Measurements from ENCODE around the gene NISCH. TPM values are rescaled to one million over a fixed set of nuclear protein-coding genes. Genes with fewer than 3 reads are reported as not detected.

The NISCH gene
- total RNA-seq, 1 experiment from 2014 or later, result 63.4 TPM

- intact Hi-C loops (cut with micrococcal nuclease; ENCODE audit: unreplicated experiment) (no loop called here), in situ Hi-C loops (cut with HindIII; ENCODE audit: low pct_unique_long_range_greater_than_20kb, low sequenced_read_pairs) (no loop called here)
- Histone ChIP-seq H3K9me3 (ENCODE audit: control insufficient read depth, insufficient read depth, low read depth, low read length) (no peaks in the 10 kb centered on the region), H3K36me3 (ENCODE audit: control insufficient read depth, insufficient read depth, low read length) (no peaks in the 10 kb centered on the region; the same call in 1 of the 2 replicates), H3K27ac (ENCODE audit: low read length) (no peak overlapping the region), H3K4me1 (ENCODE audit: control insufficient read depth, insufficient read depth, low read length) (peaks cover 16% of the 10 kb centered on the region), H3K4me3 (ENCODE audit: low read depth in 2 of 2, low read length in 2 of 2) (no peak overlapping the region), H3K27me3 (ENCODE audit: control insufficient read depth, insufficient read depth, low read length) (no peaks in the 10 kb centered on the region)
- CTCF ChIA-PET, result interaction anchor here (0.6 kb wide), 1 partner anchor 35 kb away, joined by 3 read pairs; no protein-coding TSS in a partner anchor
- ATAC-seq (no peak), DNase-seq (ENCODE audit: low read depth, low spot score) (no peak)
- no TSS peak for BruUV-seq (replicated peaks)
- TF ChIP-seq SIN3A (IDR thresholded peaks at IDR 0.05; ENCODE audit: borderline replicate concordance, insufficient read depth, low read depth, low read length) (no peak), POLR2AphosphoS5 (IDR thresholded peaks at IDR 0.05; ENCODE audit: low read depth, low read length) (no peak), REST (IDR thresholded peaks at IDR 0.05; ENCODE audit: insufficient read depth in 1 of 2, low read depth in 2 of 2, low read length in 1 of 2) (no peak), TCF7L2 (IDR thresholded peaks at IDR 0.05; ENCODE audit: low read depth, low read length) (no peak), CTCF (IDR thresholded peaks at IDR 0.05) (no peak)
- POLR2A ChIA-PET, result no interaction called here
Observed at GRCh38 chr3:52539010-52539653, 83.7 kb downstream of the NISCH start.

- CTCF ChIA-PET, result no interaction called here
- no peak for ATAC-seq
Observed at GRCh38 chr3:52541050-52541449, 85.6 kb downstream of the NISCH start.

More at GRCh38 chr3:52541050-52541449, 85.6 kb downstream of the NISCH start:
- no peak for DNase-seq (ENCODE audit: low read depth, low spot score)
- peaks cover under 1% of the 10 kb centered on the region; the same call in 1 of the 2 replicates for H3K4me1 ChIP-seq (ENCODE audit: control insufficient read depth, insufficient read depth, low read length)
- no peak overlapping the region for H3K4me3 ChIP-seq (ENCODE audit: low read depth in 2 of 2, low read length in 2 of 2)
- intact Hi-C loops (cut with micrococcal nuclease; ENCODE audit: unreplicated experiment), result no loop called here
- no TSS peak for BruUV-seq (replicated peaks)
- no peaks in the 10 kb centered on the region for H3K27me3 ChIP-seq (ENCODE audit: control insufficient read depth, insufficient read depth, low read length)
- no peaks in the 10 kb centered on the region; the same call in none of the 2 replicates for H3K36me3 ChIP-seq (ENCODE audit: control insufficient read depth, insufficient read depth, low read length)
- H3K27ac ChIP-seq (ENCODE audit: low read length), result no peak overlapping the region
- POLR2A ChIA-PET, result no interaction called here
- in situ Hi-C loops (cut with HindIII; ENCODE audit: low pct_unique_long_range_greater_than_20kb, low sequenced_read_pairs), result no loop called here
- TF ChIP-seq SIN3A (IDR thresholded peaks at IDR 0.05; ENCODE audit: borderline replicate concordance, insufficient read depth, low read depth, low read length), result no peak
- no peak for TF ChIP-seq CTCF (IDR thresholded peaks at IDR 0.05)
- no peak for TF ChIP-seq TCF7L2 (IDR thresholded peaks at IDR 0.05; ENCODE audit: low read depth, low read length)
- TF ChIP-seq REST (IDR thresholded peaks at IDR 0.05; ENCODE audit: insufficient read depth in 1 of 2, low read depth in 2 of 2, low read length in 1 of 2), result no peak
- TF ChIP-seq POLR2AphosphoS5 (IDR thresholded peaks at IDR 0.05; ENCODE audit: low read depth, low read length), result no peak
- no peaks in the 10 kb centered on the region for H3K9me3 ChIP-seq (ENCODE audit: control insufficient read depth, insufficient read depth, low read depth, low read length)

All from Panc1 (cell line).